ENCODE data around the gene ZNF577. TPM values are rescaled to one million over a fixed set of nuclear protein-coding genes. Genes with fewer than 3 reads are reported as not detected.

ZNF577 gene
- total and polyA plus RNA-seq, 12 donors = 4.6 to 22.8 (median 8.6) TPM

DNA sequence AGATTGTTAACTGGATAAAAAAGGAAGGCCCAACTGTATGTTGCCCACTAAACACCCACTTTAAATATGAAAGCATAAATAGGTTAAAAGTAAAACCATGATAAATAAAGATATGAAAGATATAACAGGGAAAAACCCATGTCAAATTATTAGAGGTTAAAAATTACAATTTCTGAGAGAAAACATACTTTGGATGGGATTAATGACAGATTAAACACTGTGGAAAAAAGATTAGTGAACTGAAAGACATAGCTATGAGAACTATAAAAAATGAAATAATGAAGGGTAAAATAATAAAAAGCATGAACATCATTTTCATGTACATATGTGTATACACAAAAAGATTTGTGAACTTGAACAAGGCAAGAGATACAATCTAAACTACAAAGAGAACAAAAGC is 2.2 kb upstream of the ZNF577 start:
- Histone ChIP-seq H3K27ac (no peak overlapping the region), H3K4me1 (peaks cover 0 to 15% (median 10%) of the 10 kb centered on the region in 9 donors), H3K4me3 (no peak overlapping the region), H3K27me3 (no peaks in the 10 kb centered on the region), H3K36me3 (peaks cover 4 to 71% (median 59%) of the 10 kb centered on the region in 9 donors), H3K9me3 (peaks cover 0 to 100% (median 62%) of the 10 kb centered on the region in 11 donors)
- DNase-seq (no peak), ATAC-seq (no peak)
- intact Hi-C loops (cut with DNase I) = loop anchor here in 2 of 10 donors (5.0 to 10.0 kb wide), 2 partner anchors 92 to 95 kb away; partner anchors contain the start of gene ZNF350 (in 1 of the 2)
- TF ChIP-seq, protein P1, sequence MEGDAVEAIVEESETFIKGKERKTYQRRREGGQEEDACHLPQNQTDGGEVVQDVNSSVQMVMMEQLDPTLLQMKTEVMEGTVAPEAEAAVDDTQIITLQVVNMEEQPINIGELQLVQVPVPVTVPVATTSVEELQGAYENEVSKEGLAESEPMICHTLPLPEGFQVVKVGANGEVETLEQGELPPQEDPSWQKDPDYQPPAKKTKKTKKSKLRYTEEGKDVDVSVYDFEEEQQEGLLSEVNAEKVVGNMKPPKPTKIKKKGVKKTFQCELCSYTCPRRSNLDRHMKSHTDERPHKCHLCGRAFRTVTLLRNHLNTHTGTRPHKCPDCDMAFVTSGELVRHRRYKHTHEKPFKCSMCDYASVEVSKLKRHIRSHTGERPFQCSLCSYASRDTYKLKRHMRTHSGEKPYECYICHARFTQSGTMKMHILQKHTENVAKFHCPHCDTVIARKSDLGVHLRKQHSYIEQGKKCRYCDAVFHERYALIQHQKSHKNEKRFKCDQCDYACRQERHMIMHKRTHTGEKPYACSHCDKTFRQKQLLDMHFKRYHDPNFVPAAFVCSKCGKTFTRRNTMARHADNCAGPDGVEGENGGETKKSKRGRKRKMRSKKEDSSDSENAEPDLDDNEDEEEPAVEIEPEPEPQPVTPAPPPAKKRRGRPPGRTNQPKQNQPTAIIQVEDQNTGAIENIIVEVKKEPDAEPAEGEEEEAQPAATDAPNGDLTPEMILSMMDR (IDR thresholded peaks at IDR 0.05) = no peak

DNA sequence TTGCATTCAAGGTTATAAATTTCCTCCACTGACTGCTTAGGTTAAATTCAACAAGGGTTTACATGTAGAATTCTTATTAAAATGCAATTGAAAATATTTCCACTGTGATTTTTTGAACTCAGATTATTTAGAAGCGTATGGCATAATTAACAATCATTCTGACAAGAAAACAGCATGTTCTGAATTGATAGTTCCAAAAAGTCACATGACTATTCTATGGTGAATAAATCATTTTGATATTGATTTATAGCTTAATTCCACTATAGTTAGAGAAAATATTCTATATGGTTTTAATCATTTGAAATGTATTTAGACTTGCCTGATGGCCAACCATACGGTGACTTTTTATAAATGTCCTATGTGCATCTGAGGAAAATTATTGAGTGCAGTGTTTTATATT is 3.0 kb downstream of the ZNF577 start:
- intact Hi-C loops (cut with DNase I) = loop anchor here in 2 of 10 donors (5.0 to 10.0 kb wide), 2 partner anchors 98 to 100 kb away; partner anchors contain the start of gene ZNF350 (in 1 of the 2)
- peaks cover 0 to 100% (median 14%) of the 10 kb centered on the region in 11 donors for H3K9me3 ChIP-seq
- no peak overlapping the region for H3K4me3 ChIP-seq
- H3K27me3 ChIP-seq = no peaks in the 10 kb centered on the region
- peaks cover 0 to 32% (median 19%) of the 10 kb centered on the region in 9 donors for H3K36me3 ChIP-seq
- no peak overlapping the region for H3K27ac ChIP-seq
- DNase-seq (no peak), ATAC-seq (no peak)
- H3K4me1 ChIP-seq = peaks cover 0 to 15% (median 10%) of the 10 kb centered on the region in 9 donors
- TF ChIP-seq, protein P1 (IDR thresholded peaks at IDR 0.05) = no peak
- WGBS, 2 donors = 96 to 99% methylated on average over 2 of the region's 2 CpGs

DNA sequence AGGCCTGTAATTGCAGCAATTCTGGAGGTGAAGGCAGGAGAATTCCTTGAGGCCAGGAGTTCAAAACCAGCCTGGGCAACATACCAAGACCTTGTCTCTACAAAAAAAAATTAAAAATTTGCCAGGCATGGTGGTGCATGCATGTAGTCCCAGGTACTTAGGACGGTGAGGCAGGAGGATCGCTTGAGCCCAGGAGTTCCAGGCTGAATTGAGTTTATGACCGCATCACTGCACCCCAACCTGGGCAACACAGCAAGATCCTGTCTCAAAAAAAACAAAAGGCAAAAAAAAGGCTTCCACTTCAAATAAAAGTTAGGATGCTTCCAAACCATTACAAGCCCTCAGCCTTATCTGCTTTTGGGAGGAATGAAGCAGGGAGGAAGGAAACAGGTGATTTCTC is 5.2 kb downstream of the ZNF577 start:
- TF ChIP-seq, protein P1 (IDR thresholded peaks at IDR 0.05) = no peak
- H3K36me3 ChIP-seq = peaks cover 0 to 45% (median 34%) of the 10 kb centered on the region in 9 donors

DNA sequence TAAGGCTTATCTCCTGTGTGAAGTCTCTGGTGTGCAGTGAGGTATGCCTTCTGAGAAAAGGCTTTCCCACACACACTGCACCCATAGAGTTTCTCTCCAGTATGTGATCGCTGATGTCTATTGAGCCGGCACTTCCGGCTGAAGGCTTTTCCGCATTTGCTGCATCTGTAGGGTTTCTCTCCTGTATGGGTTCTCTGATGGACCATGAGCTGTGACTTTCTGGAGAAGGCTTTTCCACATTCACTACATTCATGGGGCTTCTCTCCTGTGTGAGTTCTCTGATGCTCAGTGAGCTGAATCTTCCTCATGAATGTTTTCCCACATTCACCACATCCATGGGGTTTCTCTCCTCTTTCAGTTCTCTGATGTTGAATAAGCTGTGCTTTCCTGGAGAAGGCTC is 14.7 kb downstream of the ZNF577 start:
- intact Hi-C loops (cut with DNase I) = no loop called here
- Histone ChIP-seq H3K27ac (no peak overlapping the region), H3K9me3 (peaks cover 4 to 100% (median 53%) of the 10 kb centered on the region in 11 donors), H3K4me1 (no peaks in the 10 kb centered on the region), H3K27me3 (no peaks in the 10 kb centered on the region), H3K36me3 (peaks cover 7 to 72% (median 58%) of the 10 kb centered on the region in 9 donors), H3K4me3 (no peak overlapping the region)
- ATAC-seq (no peak), DNase-seq (no peak)
- TF ChIP-seq, protein P1 (IDR thresholded peaks at IDR 0.05) = no peak
- WGBS, 2 donors = 99% methylated on average over 4 of the region's 4 CpGs

More for the DNA sequence above, 5.2 kb downstream of the ZNF577 start:
- no peak overlapping the region for H3K4me3 ChIP-seq
- peaks cover 0 to 10% (median 9%) of the 10 kb centered on the region in 9 donors for H3K4me1 ChIP-seq
- 99% methylated on average over 3 of the region's 3 CpGs for WGBS, 2 donors
- peaks cover 0 to 100% (median 4%) of the 10 kb centered on the region in 11 donors for H3K9me3 ChIP-seq
- intact Hi-C loops (cut with DNase I) = loop anchor here in 1 of 10 donors (10.0 kb wide), 1 partner anchor 102 kb away; the partner anchor contains the start of gene ZNF350
- no peaks in the 10 kb centered on the region for H3K27me3 ChIP-seq
- no peak overlapping the region for H3K27ac ChIP-seq
- ATAC-seq = no peak
- no peak for DNase-seq

Measured in heart right ventricle (tissue), 16 donors.